ENCODE results near the gene NAPEPLD.
"Not testable (repeated sequence)": the region's sequence is repeated elsewhere in the genome, so short reads cannot be mapped to it uniquely, and the experiment has no call there.

Gene NAPEPLD

DNA sequence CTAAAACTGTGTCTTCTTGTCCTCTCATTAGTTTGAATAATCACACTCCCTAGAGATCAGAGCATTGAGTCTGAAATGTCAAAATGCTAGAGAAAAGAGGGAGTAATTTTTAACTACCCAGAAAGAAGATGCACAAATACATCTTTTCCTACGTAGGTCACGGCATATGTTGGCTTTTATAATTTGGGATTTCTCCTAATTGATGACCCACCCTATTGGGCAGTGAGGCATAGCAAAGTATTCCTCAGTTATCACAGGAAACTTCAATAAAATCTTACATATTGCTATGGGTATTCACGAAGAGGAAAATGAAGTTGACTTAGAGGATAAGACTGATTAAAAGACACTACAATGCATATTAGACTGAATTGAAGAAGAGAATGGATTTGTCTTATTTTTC lies 48.6 kb downstream of the NAPEPLD start:
- no peaks in the 10 kb centered on the region for H3K9me3 ChIP-seq (ENCODE audit: low read length)
- H3K4me3 ChIP-seq (ENCODE audit: low read depth in 1 of 2, low read length in 2 of 2), result no peak overlapping the region
- no peaks in the 10 kb centered on the region for H3K4me1 ChIP-seq (ENCODE audit: insufficient read depth, low read length)
- H3K36me3 ChIP-seq (ENCODE audit: insufficient read depth, low read length), result peaks cover 25% of the 10 kb centered on the region
- H3K27me3 ChIP-seq (ENCODE audit: control insufficient read depth in 1 of 2, insufficient read depth in 2 of 2, low read length in 2 of 2), result no peaks in the 10 kb centered on the region
- H3K27ac ChIP-seq (ENCODE audit: low read depth, low read length), result no peak overlapping the region
- no peak overlapping the region for H3K9ac ChIP-seq (ENCODE audit: low read length)

DNA sequence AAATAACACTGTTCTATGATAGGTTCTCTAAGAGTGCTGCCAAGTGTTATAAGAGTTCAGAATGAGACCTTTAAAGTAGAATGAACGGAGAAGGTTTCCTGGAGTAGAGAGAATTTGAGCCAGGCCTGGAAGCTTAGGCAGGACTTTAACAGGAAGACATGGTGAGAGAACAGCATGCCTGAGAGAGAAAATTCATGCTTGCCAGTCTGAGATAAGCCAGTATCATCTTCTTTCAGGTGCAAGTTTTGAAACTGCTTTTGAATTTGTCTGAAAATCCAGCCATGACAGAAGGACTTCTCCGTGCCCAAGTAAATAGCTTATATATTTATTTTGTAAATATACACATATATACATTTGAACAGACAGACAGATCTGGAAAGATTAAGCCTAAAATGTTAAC lies 51.9 kb downstream of the NAPEPLD start:
- H3K36me3 ChIP-seq (ENCODE audit: insufficient read depth, low read length), result peaks cover 26% of the 10 kb centered on the region
- H3K9ac ChIP-seq (ENCODE audit: low read length), result no peak overlapping the region
- H3K27me3 ChIP-seq (ENCODE audit: control insufficient read depth in 1 of 2, insufficient read depth in 2 of 2, low read length in 2 of 2), result no peaks in the 10 kb centered on the region
- no peaks in the 10 kb centered on the region for H3K4me1 ChIP-seq (ENCODE audit: insufficient read depth, low read length)
- H3K4me3 ChIP-seq (ENCODE audit: low read depth in 1 of 2, low read length in 2 of 2), result no peak overlapping the region
- no peak overlapping the region for H3K27ac ChIP-seq (ENCODE audit: low read depth, low read length)
- H3K9me3 ChIP-seq (ENCODE audit: low read length), result no peaks in the 10 kb centered on the region

DNA sequence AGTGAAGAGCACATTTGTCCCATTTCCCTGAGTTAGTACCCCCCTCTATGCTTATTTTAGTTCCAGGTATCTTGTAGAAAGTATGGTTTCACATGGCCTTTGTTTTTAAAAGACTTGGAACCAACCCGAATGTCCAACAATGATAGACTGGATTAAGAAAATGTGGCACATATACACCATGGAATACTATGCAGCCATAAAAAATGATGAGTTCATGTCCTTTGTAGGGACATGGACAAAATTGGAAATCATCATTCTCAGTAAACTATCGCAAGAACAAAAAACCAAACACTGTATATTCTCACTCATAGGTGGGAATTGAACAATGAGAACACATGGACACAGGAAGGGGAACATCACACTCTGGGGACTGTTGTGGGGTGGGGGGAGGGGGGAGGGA lies 53.3 kb downstream of the NAPEPLD start:
- peaks cover 26% of the 10 kb centered on the region for H3K36me3 ChIP-seq (ENCODE audit: insufficient read depth, low read length)
- H3K27me3 ChIP-seq (ENCODE audit: control insufficient read depth in 1 of 2, insufficient read depth in 2 of 2, low read length in 2 of 2); H3K9ac ChIP-seq (ENCODE audit: low read length): not testable (repeated sequence)

GRCh38 chr7:103094102-103094501 lies 54.8 kb downstream of the NAPEPLD start:
- H3K4me1 ChIP-seq (ENCODE audit: insufficient read depth, low read length), result no peaks in the 10 kb centered on the region
- H3K4me3 ChIP-seq (ENCODE audit: low read depth in 1 of 2, low read length in 2 of 2), result no peak overlapping the region
- H3K9ac ChIP-seq (ENCODE audit: low read length), result no peak overlapping the region
- no peaks in the 10 kb centered on the region for H3K27me3 ChIP-seq (ENCODE audit: control insufficient read depth in 1 of 2, insufficient read depth in 2 of 2, low read length in 2 of 2)
- no peak overlapping the region for H3K27ac ChIP-seq (ENCODE audit: low read depth, low read length)
- no peaks in the 10 kb centered on the region for H3K9me3 ChIP-seq (ENCODE audit: low read length)
- H3K36me3 ChIP-seq (ENCODE audit: insufficient read depth, low read length), result peaks cover 23% of the 10 kb centered on the region

More for the DNA sequence above, 53.3 kb downstream of the NAPEPLD start:
- H3K9me3 ChIP-seq (ENCODE audit: low read length); H3K4me1 ChIP-seq (ENCODE audit: insufficient read depth, low read length); H3K27ac ChIP-seq (ENCODE audit: low read depth, low read length); H3K4me3 ChIP-seq (ENCODE audit: low read depth in 1 of 2, low read length in 2 of 2): not testable (repeated sequence)

DNA sequence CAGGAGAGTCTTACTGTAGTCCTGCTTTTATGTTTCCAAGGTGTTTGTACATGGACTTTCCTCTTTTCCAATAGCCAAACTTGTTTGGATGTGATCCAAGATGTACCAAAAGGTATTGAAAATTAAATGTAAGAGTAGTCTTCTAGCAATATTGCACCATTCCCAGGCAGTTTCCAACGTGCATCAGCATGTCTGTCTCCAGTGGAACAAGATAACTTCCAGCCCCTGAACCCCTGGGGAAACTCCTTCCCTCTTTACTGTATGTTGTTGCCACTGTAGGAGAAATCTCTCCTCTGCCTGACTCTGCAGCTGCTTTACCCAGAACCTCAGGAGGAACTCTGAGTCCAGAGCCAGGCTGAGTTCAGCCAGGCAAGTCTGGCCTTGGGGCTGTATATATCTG lies 55.5 kb downstream of the NAPEPLD start:
- Histone ChIP-seq H3K27me3 (ENCODE audit: control insufficient read depth in 1 of 2, insufficient read depth in 2 of 2, low read length in 2 of 2) (no peaks in the 10 kb centered on the region), H3K36me3 (ENCODE audit: insufficient read depth, low read length) (peaks cover 25% of the 10 kb centered on the region), H3K4me3 (ENCODE audit: low read depth in 1 of 2, low read length in 2 of 2) (no peak overlapping the region), H3K4me1 (ENCODE audit: insufficient read depth, low read length) (no peaks in the 10 kb centered on the region), H3K9me3 (ENCODE audit: low read length) (no peaks in the 10 kb centered on the region), H3K9ac (ENCODE audit: low read length) (no peak overlapping the region), H3K27ac (ENCODE audit: low read depth, low read length) (no peak overlapping the region)

DNA sequence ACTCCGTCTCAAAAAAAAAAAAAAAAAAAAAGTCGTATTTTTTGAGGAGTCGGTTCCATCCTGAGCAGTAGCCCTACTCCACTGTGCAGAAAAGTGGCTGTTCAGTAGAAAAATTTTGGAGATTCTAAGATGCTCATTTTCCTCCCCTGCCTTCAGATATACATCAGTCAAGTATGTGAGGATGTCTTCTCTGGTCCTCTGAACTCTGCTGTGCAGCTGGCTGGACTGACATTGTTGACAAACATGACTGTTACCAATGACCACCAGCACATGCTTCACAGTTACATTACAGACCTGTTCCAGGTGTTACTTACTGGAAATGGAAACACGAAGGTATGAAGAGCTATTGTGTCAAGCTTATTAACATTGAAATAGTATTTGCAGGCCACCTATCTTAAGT lies 56.6 kb downstream of the NAPEPLD start:
- H3K4me3 ChIP-seq (ENCODE audit: low read depth in 1 of 2, low read length in 2 of 2); H3K27me3 ChIP-seq (ENCODE audit: control insufficient read depth in 1 of 2, insufficient read depth in 2 of 2, low read length in 2 of 2): not testable (repeated sequence)
- H3K36me3 ChIP-seq (ENCODE audit: insufficient read depth, low read length), result peaks cover 24% of the 10 kb centered on the region

GRCh38 chr7:103083210-103083609 lies 65.7 kb downstream of the NAPEPLD start:
- Histone ChIP-seq H3K27ac (ENCODE audit: low read depth, low read length) (no peak overlapping the region), H3K36me3 (ENCODE audit: insufficient read depth, low read length) (peaks cover 33% of the 10 kb centered on the region), H3K4me3 (ENCODE audit: low read depth in 1 of 2, low read length in 2 of 2) (no peak overlapping the region), H3K9ac (ENCODE audit: low read length) (no peak overlapping the region), H3K27me3 (ENCODE audit: control insufficient read depth in 1 of 2, insufficient read depth in 2 of 2, low read length in 2 of 2) (no peaks in the 10 kb centered on the region), H3K9me3 (ENCODE audit: low read length) (no peaks in the 10 kb centered on the region), H3K4me1 (ENCODE audit: insufficient read depth, low read length) (no peaks in the 10 kb centered on the region)

More for the DNA sequence above, 56.6 kb downstream of the NAPEPLD start:
- H3K9ac ChIP-seq (ENCODE audit: low read length); H3K4me1 ChIP-seq (ENCODE audit: insufficient read depth, low read length); H3K9me3 ChIP-seq (ENCODE audit: low read length); H3K27ac ChIP-seq (ENCODE audit: low read depth, low read length): not testable (repeated sequence)

DNA sequence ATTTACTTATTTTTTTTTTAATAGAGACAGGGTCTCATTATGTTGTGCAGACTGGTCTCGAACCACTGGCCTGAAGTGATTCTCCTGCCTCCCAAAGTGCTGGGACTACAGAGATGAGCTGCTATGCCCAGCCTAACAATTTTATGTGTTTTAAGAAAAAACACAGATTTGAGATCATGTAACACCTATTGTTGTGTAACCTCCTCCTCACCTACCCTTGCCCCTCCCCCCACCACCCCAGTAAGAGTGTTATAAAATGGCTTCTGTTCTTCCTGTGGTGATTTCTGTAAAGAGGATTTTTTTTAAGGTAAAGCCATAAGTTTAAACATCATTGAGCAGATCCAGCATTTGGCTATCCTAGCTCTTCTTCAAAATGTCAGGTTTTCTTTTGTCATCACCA lies 66.4 kb downstream of the NAPEPLD start:
- Histone ChIP-seq H3K36me3 (ENCODE audit: insufficient read depth, low read length) (peaks cover 31% of the 10 kb centered on the region), H3K4me1 (ENCODE audit: insufficient read depth, low read length) (no peaks in the 10 kb centered on the region), H3K27me3 (ENCODE audit: control insufficient read depth in 1 of 2, insufficient read depth in 2 of 2, low read length in 2 of 2) (no peaks in the 10 kb centered on the region), H3K9me3 (ENCODE audit: low read length) (no peaks in the 10 kb centered on the region), H3K4me3 (ENCODE audit: low read depth in 1 of 2, low read length in 2 of 2) (no peak overlapping the region), H3K27ac (ENCODE audit: low read depth, low read length) (no peak overlapping the region), H3K9ac (ENCODE audit: low read length) (no peak overlapping the region)

- Histone ChIP-seq H3K27me3 (ENCODE audit: control insufficient read depth in 1 of 2, insufficient read depth in 2 of 2, low read length in 2 of 2) (no peaks in the 10 kb centered on the region), H3K36me3 (ENCODE audit: insufficient read depth, low read length) (peaks cover 24% of the 10 kb centered on the region), H3K9me3 (ENCODE audit: low read length) (no peaks in the 10 kb centered on the region), H3K9ac (ENCODE audit: low read length) (no peak overlapping the region), H3K27ac (ENCODE audit: low read depth, low read length) (no peak overlapping the region), H3K4me1 (ENCODE audit: insufficient read depth, low read length) (peaks cover 4% of the 10 kb centered on the region), H3K4me3 (ENCODE audit: low read depth in 1 of 2, low read length in 2 of 2) (no peak overlapping the region)
Observed at GRCh38 chr7:103080923-103081322, 68.0 kb downstream of the NAPEPLD start.

GRCh38 chr7:103079836-103080235 lies 69.1 kb downstream of the NAPEPLD start:
- Histone ChIP-seq H3K36me3 (ENCODE audit: insufficient read depth, low read length) (peaks cover 14% of the 10 kb centered on the region), H3K4me3 (ENCODE audit: low read depth in 1 of 2, low read length in 2 of 2) (no peak overlapping the region), H3K4me1 (ENCODE audit: insufficient read depth, low read length) (peaks cover 7% of the 10 kb centered on the region)

GRCh38 chr7:103078226-103078625 lies 70.7 kb downstream of the NAPEPLD start:
- not testable (repeated sequence) for H3K27ac ChIP-seq (ENCODE audit: low read depth, low read length); H3K4me3 ChIP-seq (ENCODE audit: low read depth in 1 of 2, low read length in 2 of 2); H3K9ac ChIP-seq (ENCODE audit: low read length); H3K9me3 ChIP-seq (ENCODE audit: low read length); H3K27me3 ChIP-seq (ENCODE audit: control insufficient read depth in 1 of 2, insufficient read depth in 2 of 2, low read length in 2 of 2); H3K36me3 ChIP-seq (ENCODE audit: insufficient read depth, low read length)
- H3K4me1 ChIP-seq (ENCODE audit: insufficient read depth, low read length), result peaks cover 12% of the 10 kb centered on the region

More at GRCh38 chr7:103079836-103080235, 69.1 kb downstream of the NAPEPLD start:
- no peak overlapping the region for H3K27ac ChIP-seq (ENCODE audit: low read depth, low read length)
- no peaks in the 10 kb centered on the region for H3K9me3 ChIP-seq (ENCODE audit: low read length)
- no peak overlapping the region for H3K9ac ChIP-seq (ENCODE audit: low read length)
- no peaks in the 10 kb centered on the region for H3K27me3 ChIP-seq (ENCODE audit: control insufficient read depth in 1 of 2, insufficient read depth in 2 of 2, low read length in 2 of 2)

GRCh38 chr7:103077318-103077717 lies 71.6 kb downstream of the NAPEPLD start:
- H3K27ac ChIP-seq (ENCODE audit: low read depth, low read length), result no peak overlapping the region
- H3K9me3 ChIP-seq (ENCODE audit: low read length), result no peaks in the 10 kb centered on the region
- H3K36me3 ChIP-seq (ENCODE audit: insufficient read depth, low read length), result no peaks in the 10 kb centered on the region
- no peaks in the 10 kb centered on the region for H3K27me3 ChIP-seq (ENCODE audit: control insufficient read depth in 1 of 2, insufficient read depth in 2 of 2, low read length in 2 of 2)
- no peak overlapping the region for H3K4me3 ChIP-seq (ENCODE audit: low read depth in 1 of 2, low read length in 2 of 2)
- H3K9ac ChIP-seq (ENCODE audit: low read length), result no peak overlapping the region
- peaks cover 12% of the 10 kb centered on the region for H3K4me1 ChIP-seq (ENCODE audit: insufficient read depth, low read length)

Data from muscle layer of colon (tissue), 2 donors.